HepG2 (cell line): ENCODE measurements around the gene RIOK2. TPM values are rescaled to one million over a fixed set of nuclear protein-coding genes. Genes with fewer than 3 reads are reported as not detected.

ENCODE experiments used
- ATAC-seq: fragments of 200-7000 bp; cut with Tn5 transposase; 3 replicates; pipeline ENCODE4 v1.9.1; 2020; ENCODE audit warnings: mild to moderate bottlenecking, moderate library complexity
- BruUV-seq: library from RNA; stranded (reverse); fragments of 400-500 nt; replicated peaks from 2 replicates; lab custom pipeline; 2021; lab: Mats Ljungman, UMichigan
- CTCF ChIA-PET: fragments of 300-600 bp; formaldehyde crosslinking; extraction: SDS; loops from one replicate; lab custom pipeline; 2021; ENCODE audit warnings: low total read pairs, inconsistent platforms, low intra/inter-chr PET ratio; lab: Yijun Ruan, JAX
- POLR2A ChIA-PET: fragments of 350-600 bp; sonication (Branson Sonifier 250); formaldehyde crosslinking; loops from one replicate; lab custom pipeline; 2020; ENCODE audit warnings: antibody characterized with exemption, inconsistent platforms; lab: Yijun Ruan, JAX
- DNase-seq: peaks from one replicate; pipeline ENCODE4 v3.0.0-alpha.2; 2015; ENCODE audit warnings: low spot score
- FAIRE-seq: peaks from 3 replicates; lab custom pipeline; 2011; peaks lifted over from hg19 to GRCh38; lab: Jason Lieb, UNC
- H2AFZ ChIP-seq: one replicate; pipeline ENCODE4 v1.6.1; 2011; ENCODE audit warnings: low read length, inconsistent platforms
- H3K27ac ChIP-seq: fragments of 300-600 bp; 3 replicates; pipeline ENCODE4 v1.8.0; 2011; ENCODE audit warnings: mixed run types, mild to moderate bottlenecking, mixed read lengths, low read length, inconsistent platforms; ENCODE audit not compliant: insufficient read depth; ENCODE audit errors: extremely low read length
- H3K27me3 ChIP-seq, 2 experiments: fragments of 200-600 bp in 1 of 2; 2 replicates in 1 of 2; 3 replicates in 1 of 2; pipeline versions ENCODE4 v1.6.0 to v1.8.0; 2011; ENCODE audit warnings: low read length in 2 of 2, mild to moderate bottlenecking in 2 of 2, moderate library complexity in 2 of 2, inconsistent platforms in 1 of 2; ENCODE audit not compliant: insufficient read depth in 2 of 2, control insufficient read depth in 1 of 2
- H3K36me3 ChIP-seq, 2 experiments: fragments of 200-600 bp in 1 of 2; replicated peaks in 1 of 2; 2 replicates in 1 of 2; 3 replicates in 1 of 2; pipeline versions ENCODE4 v1.5.1 to v1.8.0; 2011; ENCODE audit warnings: low read length in 2 of 2, inconsistent platforms in 1 of 2; ENCODE audit not compliant: insufficient read depth in 2 of 2, control insufficient read depth in 1 of 2
- H3K4me1 ChIP-seq: 2 replicates; pipeline ENCODE4 v1.5.1; 2012; ENCODE audit warnings: low read length, inconsistent platforms; ENCODE audit not compliant: insufficient read depth
- H3K4me2 ChIP-seq: 2 replicates; pipeline ENCODE4 v1.6.0; 2011; ENCODE audit warnings: low read depth, low read length, inconsistent platforms
- H3K4me3 ChIP-seq, 3 experiments: fragments of 200-600 bp in 1 of 3; sonication (generic), shearing (Covaris generic) in 1 of 3; replicated peaks in 1 of 3; 2 replicates each; pipeline ENCODE4 v1.5.1; 2011 to 2016; ENCODE audit warnings: low read length in 3 of 3, inconsistent platforms in 2 of 3, low read depth in 2 of 3, mild to moderate bottlenecking in 2 of 3, control low read depth in 1 of 3, mixed read lengths in 1 of 3; ENCODE audit not compliant: insufficient read depth in 1 of 3
- H3K79me2 ChIP-seq: one replicate; pipeline ENCODE4 v1.6.1; 2011; ENCODE audit warnings: low read length, inconsistent platforms; ENCODE audit not compliant: insufficient read depth
- H3K9ac ChIP-seq: 2 replicates; pipeline ENCODE4 v1.6.0; 2011; ENCODE audit warnings: mild to moderate bottlenecking, low read depth, low read length, inconsistent platforms; ENCODE audit not compliant: insufficient read depth
- H3K9me3 ChIP-seq: 2 replicates; pipeline ENCODE4 v1.5.1; 2012; ENCODE audit warnings: mild to moderate bottlenecking, low read length
- H4K20me1 ChIP-seq: 2 replicates; pipeline ENCODE4 v1.6.0; 2011; ENCODE audit warnings: inconsistent platforms, mild to moderate bottlenecking, low read length, moderate library complexity; ENCODE audit not compliant: insufficient read depth
- ARNT2 ChIP-seq: sonication (generic); formaldehyde crosslinking; IDR thresholded peaks from 2 replicates; pipeline ENCODE4 v1.8.0; 2022; ENCODE audit warnings: mild to moderate bottlenecking, low read depth, missing genetic modification reagents, moderate library complexity
- ATF2 ChIP-seq: sonication (generic); formaldehyde crosslinking; IDR thresholded peaks from 2 replicates; pipeline ENCODE4 v1.4.0; 2020; ENCODE audit warnings: missing genetic modification reagents
- DMTF1 ChIP-seq: sonication (generic); formaldehyde crosslinking; IDR thresholded peaks from 2 replicates; pipeline ENCODE4 v1.4.0; 2020; ENCODE audit warnings: mild to moderate bottlenecking, missing genetic modification reagents
- KAT8 ChIP-seq: IDR thresholded peaks from 2 replicates; pipeline ENCODE4 v1.6.1; 2016; ENCODE audit warnings: missing genetic modification reagents, missing compliant biosample characterization
- ZMAT5 ChIP-seq: sonication (generic); formaldehyde crosslinking; IDR thresholded peaks from 2 replicates; pipeline ENCODE4 v1.5.0; 2020; ENCODE audit warnings: mild to moderate bottlenecking, low read depth, missing genetic modification reagents, borderline replicate concordance
- ZNF121 ChIP-seq: sonication (generic); formaldehyde crosslinking; IDR thresholded peaks from 2 replicates; pipeline ENCODE4 v1.5.0; 2020; ENCODE audit warnings: mild to moderate bottlenecking, missing genetic modification reagents
- ZNF501 ChIP-seq: sonication (generic); formaldehyde crosslinking; IDR thresholded peaks from 2 replicates; pipeline ENCODE4 v1.5.1; 2020; ENCODE audit warnings: mild to moderate bottlenecking, moderate library complexity, missing genetic modification reagents
- ZNF790 ChIP-seq: sonication (generic); formaldehyde crosslinking; IDR thresholded peaks from 2 replicates; pipeline ENCODE4 v1.8.0; 2022; ENCODE audit warnings: missing genetic modification reagents, mild to moderate bottlenecking, borderline replicate concordance
- WGBS: methylation state at CpG from one replicate; pipeline ENCODE4 v1.1.6; 2017; ENCODE audit warnings: low lambda C conversion rate; 5-methylcytosine and 5-hydroxymethylcytosine counted together
- in situ Hi-C: cut with HindIII; loops from 2 replicates; pipeline ENCODE4 v1.10.0; 2017; ENCODE audit warnings: low pct_unique_long_range_greater_than_20kb; ENCODE audit not compliant: extremely low pct_ligation_motif_present
- intact Hi-C: fragments of 100-400 bp; cut with micrococcal nuclease; formaldehyde crosslinking; loops from one replicate; pipeline ENCODE4 v1.10.0; 2022; ENCODE audit not compliant: unreplicated experiment
- polyA plus RNA-seq, 8 experiments: library from polyadenylated mRNA; depleted of rRNA in 3 of 8; stranded (reverse) in 7 of 8; unstranded in 1 of 8; fragments of >200 nt; fragmentation: Illumina TruSeq in 4 of 8; extraction: Trizol in 4 of 8; gene quantifications; 2 replicates each; pipeline versions ENCODE4 v1.2.1 to v1.2.3, GENCODE V29; 2011 to 2016; ENCODE audit warnings: low read depth in 4 of 8, missing spikeins in 1 of 8, mixed read lengths in 1 of 8; ENCODE audit not compliant: insufficient read depth in 1 of 8
- total RNA-seq, 5 experiments: library from RNA; depleted of rRNA; stranded (reverse); fragments of >200 nt; fragmentation: Illumina TruSeq; extraction: Trizol; gene quantifications; 2 replicates each; pipeline ENCODE4 v1.2.3, GENCODE V29; 2016; ENCODE audit warnings: low read depth in 1 of 5
- TF ChIP-seq, protein P1 (sequence below): sonication (generic); formaldehyde crosslinking; IDR thresholded peaks from 2 replicates; pipeline ENCODE4; 2020; ENCODE audit warnings: missing genetic modification reagents, mild to moderate bottlenecking, borderline replicate concordance

RIOK2 gene
- total and polyA plus RNA-seq, 2 of the 13 experiments (the other 11 are each of a cell fraction or from before 2014, with no cell fraction given), result 8.1 to 46.6 TPM

GRCh38 chr5:97131921-97132320 is 51.1 kb downstream of the RIOK2 start:
- no peaks in the 10 kb centered on the region for H3K36me3 ChIP-seq
- no peak overlapping the region for H3K4me3 ChIP-seq
- no peaks in the 10 kb centered on the region; a peak in 1 of 5 replicates for H3K27me3 ChIP-seq
- no peak overlapping the region for H3K9ac ChIP-seq
- WGBS, result 47% methylated on average over 5 of the region's 5 CpGs
- no peak overlapping the region for H3K27ac ChIP-seq
- intact Hi-C loops, result no loop called here
- TF ChIP-seq ZNF121 (CRISPR knock-in tag), result no peak
- no peak for TF ChIP-seq ATF2 (CRISPR knock-in tag)
- no peak for TF ChIP-seq ARNT2 (CRISPR knock-in tag)
- TF ChIP-seq ZNF501 (CRISPR knock-in tag), result no peak
- TF ChIP-seq ZMAT5, result no peak
- TF ChIP-seq, protein P1, sequence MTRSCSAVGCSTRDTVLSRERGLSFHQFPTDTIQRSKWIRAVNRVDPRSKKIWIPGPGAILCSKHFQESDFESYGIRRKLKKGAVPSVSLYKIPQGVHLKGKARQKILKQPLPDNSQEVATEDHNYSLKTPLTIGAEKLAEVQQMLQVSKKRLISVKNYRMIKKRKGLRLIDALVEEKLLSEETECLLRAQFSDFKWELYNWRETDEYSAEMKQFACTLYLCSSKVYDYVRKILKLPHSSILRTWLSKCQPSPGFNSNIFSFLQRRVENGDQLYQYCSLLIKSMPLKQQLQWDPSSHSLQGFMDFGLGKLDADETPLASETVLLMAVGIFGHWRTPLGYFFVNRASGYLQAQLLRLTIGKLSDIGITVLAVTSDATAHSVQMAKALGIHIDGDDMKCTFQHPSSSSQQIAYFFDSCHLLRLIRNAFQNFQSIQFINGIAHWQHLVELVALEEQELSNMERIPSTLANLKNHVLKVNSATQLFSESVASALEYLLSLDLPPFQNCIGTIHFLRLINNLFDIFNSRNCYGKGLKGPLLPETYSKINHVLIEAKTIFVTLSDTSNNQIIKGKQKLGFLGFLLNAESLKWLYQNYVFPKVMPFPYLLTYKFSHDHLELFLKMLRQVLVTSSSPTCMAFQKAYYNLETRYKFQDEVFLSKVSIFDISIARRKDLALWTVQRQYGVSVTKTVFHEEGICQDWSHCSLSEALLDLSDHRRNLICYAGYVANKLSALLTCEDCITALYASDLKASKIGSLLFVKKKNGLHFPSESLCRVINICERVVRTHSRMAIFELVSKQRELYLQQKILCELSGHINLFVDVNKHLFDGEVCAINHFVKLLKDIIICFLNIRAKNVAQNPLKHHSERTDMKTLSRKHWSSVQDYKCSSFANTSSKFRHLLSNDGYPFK, result no peak
- TF ChIP-seq DMTF1 (CRISPR knock-in tag), result no peak
- no peak for TF ChIP-seq KAT8 (CRISPR knock-in tag)
- no peak for TF ChIP-seq ZNF790 (CRISPR knock-in tag)
- TF ChIP-seq, all 625 proteins: peak for 0
- FAIRE-seq, result no peak
- H3K9me3 ChIP-seq, result no peaks in the 10 kb centered on the region
- no peaks in the 10 kb centered on the region for H4K20me1 ChIP-seq
- DNase-seq, result no peak
- no peaks in the 10 kb centered on the region for H3K4me1 ChIP-seq
- in situ Hi-C loops, result no loop called here
- ChIA-PET POLR2A (no interaction called here), CTCF (no interaction called here)
- no peak for ATAC-seq
- H3K79me2 ChIP-seq, result no peaks in the 10 kb centered on the region
- no peak overlapping the region for H2AFZ ChIP-seq
- BruUV-seq, result no TSS peak
- H3K4me2 ChIP-seq, result no peak overlapping the region
